Suppressor macrophage treated with lipopolysaccharide for 4 hours (primary cell): ENCODE measurements around the gene SPTBN4.
A peak's percentile ranks its signal among the peaks of the same experiment; 100 is the strongest.

ENCODE experiments used
- DNase-seq: peaks from one replicate; pipeline ENCODE4 v3.0.0-alpha.2; 2020

SPTBN4 gene

GRCh38 chr19:40607311-40608239 is 140.8 kb downstream of the SPTBN4 start:
- DNase-seq = no peak

DNA sequence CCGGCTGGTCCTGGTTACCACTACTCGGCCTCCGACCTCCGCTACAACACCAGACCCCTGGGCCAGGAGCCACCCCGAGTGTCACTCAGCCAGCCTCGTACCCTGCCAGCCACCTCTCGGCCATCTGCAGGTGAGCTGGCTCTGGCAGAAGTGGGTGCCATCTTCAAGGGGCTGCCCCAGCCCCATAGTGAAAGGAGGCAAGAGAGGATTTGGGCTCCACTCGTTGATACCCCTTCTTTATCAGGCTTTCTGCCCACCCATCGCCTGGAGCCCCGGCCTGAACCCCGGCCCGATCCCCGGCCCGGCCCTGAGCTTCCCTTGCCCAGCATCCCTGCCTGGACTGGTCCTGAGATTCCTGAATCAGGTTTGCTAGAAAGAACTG is 141.4 kb downstream of the SPTBN4 start:
- DNase-seq = no peak

DNA sequence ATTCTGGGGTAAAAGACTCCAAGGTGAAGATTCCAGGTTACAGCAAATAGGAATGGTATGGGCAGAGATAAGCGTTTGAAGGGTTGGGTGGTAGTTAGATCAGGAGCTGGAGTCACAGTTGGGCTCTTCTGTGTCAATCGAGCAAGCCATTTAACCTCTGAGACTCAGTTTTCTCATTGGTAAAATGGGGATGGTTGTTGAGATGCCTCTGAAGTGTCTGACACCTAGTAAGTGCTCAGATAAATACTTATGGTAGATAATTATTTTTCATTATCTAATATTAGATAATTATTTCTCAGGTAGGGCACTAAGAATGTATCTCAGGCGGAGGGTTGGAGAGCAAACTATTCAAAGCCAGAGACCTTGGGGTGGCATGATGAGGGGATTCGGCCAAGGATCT is 142.2 kb downstream of the SPTBN4 start:
- DNase-seq = no peak

DNA sequence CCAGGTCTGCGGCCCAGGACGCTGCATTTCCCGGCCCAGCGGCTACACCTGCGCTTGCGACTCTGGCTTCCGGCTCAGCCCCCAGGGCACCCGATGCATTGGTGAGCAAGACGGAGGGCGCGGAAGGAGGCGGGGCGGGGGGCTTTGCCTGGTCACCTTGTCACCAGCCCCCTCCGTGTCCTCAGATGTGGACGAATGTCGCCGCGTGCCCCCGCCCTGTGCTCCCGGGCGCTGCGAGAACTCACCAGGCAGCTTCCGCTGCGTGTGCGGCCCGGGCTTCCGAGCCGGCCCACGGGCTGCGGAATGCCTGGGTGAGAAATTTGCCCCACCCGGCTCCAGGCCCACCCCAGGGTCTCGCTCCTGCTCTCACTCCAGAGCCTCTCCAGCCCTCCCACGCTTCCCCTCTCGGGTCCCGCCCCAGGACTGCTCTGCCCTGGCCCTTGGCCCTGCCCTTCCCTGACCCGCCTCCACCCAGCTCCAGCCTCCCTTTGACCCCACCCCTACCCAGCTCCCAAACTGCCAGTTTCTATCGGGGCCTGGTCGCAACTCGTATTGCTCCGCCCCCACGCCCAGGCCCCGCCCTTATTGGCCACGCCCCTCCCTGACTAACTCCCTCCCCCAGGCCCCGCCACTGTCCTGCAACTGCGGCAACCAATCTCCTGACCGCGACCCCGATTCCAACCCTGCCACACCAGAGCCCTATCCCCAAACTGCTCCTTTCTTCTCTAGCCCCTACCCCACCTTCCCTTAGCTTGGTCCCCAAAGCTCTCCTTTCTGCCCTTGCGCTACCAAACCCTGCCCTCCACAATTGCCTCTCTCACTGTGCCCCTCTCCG is 143.0 kb downstream of the SPTBN4 start:
- DNase-seq = peak; percentile 95

DNA sequence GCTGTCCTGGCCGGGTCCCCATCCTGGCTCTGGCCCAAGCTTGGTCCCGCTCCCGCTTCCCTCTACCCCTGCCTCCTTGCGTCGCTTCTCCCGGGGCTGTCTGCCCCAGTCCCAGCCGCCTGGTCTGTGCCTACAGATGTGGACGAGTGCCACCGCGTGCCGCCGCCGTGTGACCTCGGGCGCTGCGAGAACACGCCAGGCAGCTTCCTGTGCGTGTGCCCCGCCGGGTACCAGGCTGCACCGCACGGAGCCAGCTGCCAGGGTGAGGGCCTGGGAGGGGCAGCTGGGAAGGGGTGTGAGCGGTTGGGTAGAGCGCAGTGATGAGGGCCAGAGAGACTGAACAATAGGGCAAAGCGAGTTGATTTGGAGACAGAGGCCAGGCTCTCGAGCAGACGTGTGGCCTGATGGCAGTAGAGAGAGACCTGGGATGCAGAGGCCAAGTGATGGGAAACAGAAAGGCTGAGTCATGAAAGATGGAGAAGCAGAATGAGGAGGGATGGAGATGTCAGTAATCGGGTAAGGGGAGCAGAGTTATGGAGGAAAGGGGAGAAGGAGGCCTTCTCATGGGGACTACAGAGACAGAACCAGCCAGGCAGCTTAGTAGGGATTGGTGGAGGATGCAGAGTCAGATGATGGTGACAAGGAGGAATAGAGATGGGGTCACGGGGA is 143.7 kb downstream of the SPTBN4 start:
- no peak for DNase-seq

DNA sequence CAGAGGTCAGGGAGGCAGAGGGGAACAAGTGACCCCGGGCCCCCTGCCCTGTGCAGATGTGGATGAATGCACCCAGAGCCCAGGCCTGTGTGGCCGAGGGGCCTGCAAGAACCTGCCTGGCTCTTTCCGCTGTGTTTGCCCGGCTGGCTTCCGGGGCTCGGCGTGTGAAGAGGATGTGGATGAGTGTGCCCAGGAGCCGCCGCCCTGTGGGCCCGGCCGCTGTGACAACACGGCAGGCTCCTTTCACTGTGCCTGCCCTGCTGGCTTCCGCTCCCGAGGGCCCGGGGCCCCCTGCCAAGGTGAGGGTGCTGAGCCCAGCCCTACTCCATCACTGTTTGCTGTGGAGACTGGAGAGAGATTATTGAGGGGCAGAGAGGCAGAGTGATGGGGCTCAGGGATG is 144.3 kb downstream of the SPTBN4 start:
- no peak for DNase-seq

DNA sequence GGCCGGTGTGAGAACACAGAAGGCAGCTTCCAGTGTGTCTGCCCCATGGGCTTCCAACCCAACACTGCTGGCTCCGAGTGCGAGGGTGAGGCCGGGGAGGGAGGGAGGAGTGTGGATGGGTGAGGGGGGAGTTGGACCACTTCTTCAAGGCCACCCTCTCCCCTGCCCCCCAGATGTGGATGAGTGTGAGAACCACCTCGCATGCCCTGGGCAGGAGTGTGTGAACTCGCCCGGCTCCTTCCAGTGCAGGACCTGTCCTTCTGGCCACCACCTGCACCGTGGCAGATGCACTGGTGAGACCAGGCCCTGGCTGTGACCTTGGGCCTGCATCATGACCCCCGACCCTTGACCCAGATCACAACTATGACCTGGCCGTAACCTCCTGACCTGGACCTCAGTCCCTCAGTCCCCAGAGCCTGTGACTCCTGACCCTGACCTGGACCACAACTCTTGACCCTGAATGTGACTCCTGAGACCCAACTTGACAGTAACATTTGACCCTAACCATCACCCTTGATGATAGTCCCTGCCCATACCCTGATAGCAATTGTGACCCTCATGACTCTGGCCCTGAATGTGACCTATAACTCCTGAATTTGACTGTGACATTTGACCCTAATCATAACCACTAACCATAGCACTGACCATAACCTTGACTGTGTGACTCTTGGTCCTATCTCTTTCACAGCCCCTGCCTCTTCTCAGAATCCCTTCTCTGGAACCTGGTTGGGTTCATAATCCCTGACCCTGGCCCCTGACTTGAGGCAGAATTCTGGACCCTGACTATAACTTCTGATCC is 145.3 kb downstream of the SPTBN4 start:
- no peak for DNase-seq

GRCh38 chr19:40612831-40613689 is 146.3 kb downstream of the SPTBN4 start:
- DNase-seq = peak; percentile 54

DNA sequence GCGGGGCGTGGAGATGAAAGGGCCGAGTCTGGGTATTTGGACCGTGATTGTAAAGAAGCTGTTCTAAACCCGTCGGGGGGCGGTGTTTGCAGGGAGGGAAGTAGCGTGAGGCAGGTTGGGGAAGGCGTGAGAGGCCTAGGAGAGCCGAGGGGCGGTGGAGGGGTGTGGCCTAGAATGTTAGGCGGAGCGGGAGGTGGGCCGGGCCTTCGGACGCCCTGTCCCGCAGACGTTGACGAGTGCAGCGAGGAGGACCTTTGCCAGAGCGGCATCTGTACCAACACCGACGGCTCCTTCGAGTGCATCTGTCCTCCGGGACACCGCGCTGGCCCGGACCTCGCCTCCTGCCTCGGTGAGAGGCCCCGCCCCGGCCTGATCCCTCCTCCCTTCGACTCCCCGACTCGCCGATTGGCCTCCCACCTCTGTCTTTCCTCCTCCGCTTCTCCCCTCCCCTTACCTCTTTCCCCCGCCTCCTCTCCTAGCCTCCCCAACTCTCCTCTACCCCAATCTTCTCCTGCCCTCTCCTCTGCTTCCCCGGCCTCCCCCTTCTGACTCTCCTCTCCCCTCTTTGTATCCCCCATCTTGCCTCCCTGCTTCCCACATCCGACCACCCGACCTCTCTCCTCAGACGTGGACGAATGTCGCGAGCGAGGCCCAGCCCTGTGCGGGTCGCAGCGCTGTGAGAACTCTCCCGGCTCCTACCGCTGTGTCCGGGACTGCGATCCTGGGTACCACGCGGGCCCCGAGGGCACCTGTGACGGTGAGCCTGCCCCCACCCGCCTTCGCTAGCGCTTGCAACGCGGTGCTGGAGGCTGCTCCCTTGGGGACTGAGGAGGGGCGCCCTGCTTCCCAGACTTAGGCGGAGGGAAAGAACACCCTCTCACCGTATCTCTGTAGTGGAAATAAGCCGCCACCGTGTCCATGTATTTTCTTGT is 147.2 kb downstream of the SPTBN4 start:
- DNase-seq = peak; percentile 55

DNA sequence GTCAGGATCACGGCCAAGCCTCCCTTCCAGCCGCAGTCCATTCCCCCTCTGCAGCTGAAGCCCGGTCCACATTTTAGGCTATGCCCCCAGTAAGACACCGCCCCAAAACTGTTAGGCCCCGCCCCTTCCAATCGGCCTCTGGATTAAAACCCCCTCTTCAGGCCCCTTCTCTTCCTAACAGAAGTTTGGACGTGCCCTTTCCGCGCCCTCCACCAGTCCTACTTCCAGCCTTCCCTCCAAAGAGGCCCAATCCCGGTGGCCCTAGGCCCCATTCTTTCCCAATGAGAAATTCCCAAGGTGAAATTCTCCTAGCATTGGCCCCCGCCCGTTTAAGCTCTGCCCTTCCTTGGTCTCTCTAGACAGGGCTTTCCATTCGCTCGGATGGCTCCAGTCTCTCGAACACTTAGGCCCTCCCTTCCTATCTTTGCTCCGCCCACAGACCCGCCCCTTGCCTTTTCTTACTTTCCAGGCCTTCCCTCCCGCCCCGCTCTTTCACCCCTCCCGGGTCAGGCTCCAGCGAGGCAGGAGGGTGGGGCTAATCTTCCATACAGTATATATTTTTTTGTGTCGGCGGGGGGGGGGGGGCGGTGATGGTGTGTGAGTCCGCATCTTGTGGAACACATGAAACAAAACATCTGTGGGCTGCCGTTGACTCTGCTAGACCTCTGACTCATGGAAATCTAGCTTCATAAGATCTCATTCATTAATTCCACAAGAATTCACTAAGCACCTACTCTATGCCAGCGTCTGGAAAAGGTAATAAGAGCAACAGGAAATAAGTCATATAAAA is 148.0 kb downstream of the SPTBN4 start:
- peak; percentile 66 for DNase-seq

DNA sequence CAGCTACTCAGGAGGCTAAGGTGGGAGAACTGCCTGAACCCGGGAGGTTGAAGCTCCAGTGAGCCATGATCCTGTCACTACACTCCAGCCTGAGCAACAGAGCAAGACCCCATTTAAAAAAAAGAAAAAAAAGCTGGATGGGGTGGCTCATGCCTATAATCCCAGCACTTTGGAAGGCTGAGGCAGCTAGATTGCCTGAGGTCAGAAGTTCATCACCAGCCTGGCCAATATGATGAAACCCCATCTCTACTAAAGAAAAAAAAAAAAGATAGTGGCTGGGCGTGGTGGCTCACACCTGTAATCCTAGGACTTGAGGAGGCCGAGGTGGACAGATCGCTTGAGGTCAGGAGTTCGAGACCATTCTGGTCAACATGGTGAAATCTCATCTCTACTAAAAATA is 149.4 kb downstream of the SPTBN4 start:
- no peak for DNase-seq

- no peak for DNase-seq
These were observed 150.1 kb downstream of the SPTBN4 start for GRCh38 chr19:40616941-40617340.

- no peak for DNase-seq
These were observed 151.2 kb downstream of the SPTBN4 start for GRCh38 chr19:40617961-40618360.

DNA sequence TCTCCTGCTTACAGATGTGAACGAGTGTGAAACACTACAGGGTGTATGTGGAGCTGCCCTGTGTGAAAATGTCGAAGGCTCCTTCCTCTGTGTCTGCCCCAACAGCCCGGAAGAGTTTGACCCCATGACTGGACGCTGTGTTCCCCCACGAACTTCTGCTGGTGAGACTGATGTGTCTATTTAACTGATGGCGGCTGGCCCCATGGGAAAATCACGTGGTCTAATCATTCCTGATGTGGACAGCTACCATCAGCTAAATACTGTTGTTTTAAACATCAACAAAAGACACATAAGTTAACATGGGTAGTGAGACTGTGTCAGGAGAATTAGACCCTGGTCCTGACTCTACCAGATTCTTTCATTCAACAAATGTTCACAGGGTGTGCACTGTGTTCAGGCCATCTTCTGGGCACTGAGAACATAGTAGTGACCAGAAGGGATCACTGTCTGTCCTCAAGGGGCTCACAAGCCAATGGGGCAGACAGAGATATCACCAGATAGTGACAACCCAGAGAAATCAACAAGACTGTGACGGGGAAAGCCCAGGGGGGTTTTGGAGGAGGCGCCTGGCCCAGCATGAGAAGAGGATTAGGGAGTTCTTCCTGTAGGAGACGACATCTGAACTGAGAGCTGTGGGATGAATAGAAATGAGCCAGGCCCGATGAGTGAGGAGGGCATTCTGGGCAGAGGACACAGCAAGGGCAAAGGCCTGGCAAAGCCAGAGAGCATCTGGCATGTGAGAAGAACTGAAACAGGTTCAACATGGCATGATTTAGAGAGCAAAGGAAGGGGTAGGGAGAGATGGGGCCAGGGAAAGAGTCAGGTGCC is 152.7 kb downstream of the SPTBN4 start:
- DNase-seq = no peak

GRCh38 chr19:40620161-40620485 is 153.3 kb downstream of the SPTBN4 start:
- DNase-seq = no peak

GRCh38 chr19:40621283-40621682 is 154.5 kb downstream of the SPTBN4 start:
- no peak for DNase-seq

- no peak for DNase-seq
These were observed 155.4 kb downstream of the SPTBN4 start for GRCh38 chr19:40621966-40622772.

- no peak for DNase-seq
These were observed 155.9 kb downstream of the SPTBN4 start for GRCh38 chr19:40622773-40623075.
